GM21447 (cell line): ENCODE measurements around the gene MFN2.

Experiments
- ATAC-seq: cut with Tn5 transposase; IDR thresholded peaks from one replicate; pipeline ENCODE4 v1.9.1; 2021; ENCODE audit not compliant: unreplicated experiment

Gene MFN2

DNA sequence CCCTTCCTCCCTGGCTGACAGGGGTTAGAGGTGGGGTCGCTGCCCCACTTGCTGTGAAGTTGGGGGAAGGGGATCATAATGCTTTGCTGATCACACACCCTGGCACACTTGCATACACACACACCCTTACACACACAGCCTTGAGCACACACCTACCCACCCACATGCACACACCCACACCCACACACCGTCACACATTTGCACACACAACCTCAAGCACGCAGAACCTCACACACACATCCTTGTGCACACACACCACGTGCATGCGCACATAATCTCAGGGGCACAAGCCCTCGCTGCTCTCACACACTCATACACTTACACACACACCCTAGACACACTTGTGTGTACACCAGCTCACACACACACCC is 66.5 kb downstream of the MFN2 start:
- ATAC-seq, result no peak

DNA sequence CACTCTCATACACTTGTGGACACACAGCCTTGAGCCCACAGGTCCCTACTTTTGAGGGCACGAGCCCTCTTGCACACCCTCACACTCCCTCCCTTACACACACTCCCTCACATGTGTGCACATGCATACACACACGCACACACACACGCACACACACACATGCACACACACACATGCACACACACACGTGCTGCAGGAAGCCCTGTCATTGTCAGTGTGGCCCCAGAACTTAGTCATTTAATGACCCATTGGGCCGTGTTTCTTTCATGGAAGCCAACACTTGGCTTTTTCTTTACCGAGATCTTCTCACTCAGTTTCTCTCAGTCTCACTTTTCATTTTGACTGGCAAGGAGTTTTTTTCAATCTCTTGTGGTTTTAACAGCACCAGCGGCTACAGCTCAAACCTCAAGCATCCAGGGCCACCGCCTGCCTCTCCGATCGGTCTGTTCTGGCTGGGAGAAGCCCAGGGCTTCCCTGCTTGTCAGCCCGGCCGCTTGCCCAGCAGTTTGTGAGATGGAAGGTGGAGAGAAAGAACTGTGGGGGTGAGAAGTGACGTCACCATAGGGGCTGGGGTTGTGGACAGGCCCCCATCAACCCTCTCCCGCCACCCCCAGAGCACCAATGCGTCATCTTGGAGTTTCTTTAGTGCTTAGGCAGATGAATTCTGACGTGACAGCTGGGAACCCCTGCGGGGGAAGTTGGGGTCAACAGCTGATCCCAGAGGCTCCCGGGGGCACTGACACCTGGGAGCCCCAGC is 67.1 kb downstream of the MFN2 start:
- ATAC-seq, result peak; percentile 42

DNA sequence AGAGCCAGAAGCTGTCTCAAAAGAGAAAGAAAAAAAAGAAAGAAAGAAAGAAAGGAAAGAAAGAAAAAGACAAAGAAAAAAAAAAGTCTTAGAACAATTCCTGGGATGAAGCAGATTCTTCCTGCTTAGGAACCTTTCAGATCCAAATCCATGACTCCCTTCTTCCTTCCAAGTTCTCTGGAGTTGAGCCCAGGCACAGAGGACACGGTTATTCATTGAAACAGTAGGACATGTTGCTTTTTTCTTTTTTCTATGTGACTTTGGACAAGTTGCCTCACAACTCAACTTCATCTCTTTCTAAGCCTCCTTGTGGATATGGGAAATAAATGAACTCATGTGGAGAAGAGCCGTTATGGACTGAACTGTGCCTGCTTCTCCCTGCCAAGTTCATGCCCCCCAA is 68.1 kb downstream of the MFN2 start:
- no peak for ATAC-seq

DNA sequence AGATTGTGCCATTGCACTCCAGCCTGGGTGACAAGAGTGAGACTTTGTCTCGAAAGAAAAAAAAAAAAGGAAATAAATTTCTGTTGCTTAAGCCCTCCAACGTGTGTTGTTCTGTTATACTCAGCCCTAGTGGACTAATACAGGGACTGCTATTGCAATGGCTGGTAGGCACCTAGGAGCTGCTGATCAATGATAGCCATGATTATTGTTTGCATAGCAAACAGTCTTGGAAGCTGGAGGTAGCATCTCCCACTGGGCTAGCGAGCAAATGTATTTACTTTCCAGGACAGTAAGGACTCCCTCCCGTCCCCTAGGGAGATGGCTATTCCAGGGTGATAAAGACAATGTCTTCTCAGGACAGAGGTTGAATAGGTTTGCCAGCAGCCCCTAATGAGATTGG is 69.4 kb downstream of the MFN2 start:
- ATAC-seq, result no peak

DNA sequence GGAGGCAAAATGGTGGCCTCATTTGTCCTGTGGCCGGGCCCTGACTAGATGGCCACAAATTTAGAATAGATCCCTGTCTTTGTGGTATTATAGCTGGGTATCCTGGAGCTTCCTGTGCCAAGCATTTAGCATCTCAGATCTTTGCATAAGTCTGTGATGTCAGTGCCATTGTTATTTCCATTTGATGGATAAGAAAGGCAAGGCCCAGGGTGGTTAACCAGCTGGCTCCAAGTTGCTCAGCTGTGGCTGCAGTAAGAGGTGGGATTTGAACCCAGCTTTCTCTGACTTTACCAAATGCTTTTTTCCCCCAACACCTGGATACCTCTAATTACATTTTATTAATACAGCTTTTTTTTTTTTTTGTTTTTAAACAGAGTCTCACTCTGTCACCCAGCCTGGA is 71.1 kb downstream of the MFN2 start:
- ATAC-seq, result no peak

DNA sequence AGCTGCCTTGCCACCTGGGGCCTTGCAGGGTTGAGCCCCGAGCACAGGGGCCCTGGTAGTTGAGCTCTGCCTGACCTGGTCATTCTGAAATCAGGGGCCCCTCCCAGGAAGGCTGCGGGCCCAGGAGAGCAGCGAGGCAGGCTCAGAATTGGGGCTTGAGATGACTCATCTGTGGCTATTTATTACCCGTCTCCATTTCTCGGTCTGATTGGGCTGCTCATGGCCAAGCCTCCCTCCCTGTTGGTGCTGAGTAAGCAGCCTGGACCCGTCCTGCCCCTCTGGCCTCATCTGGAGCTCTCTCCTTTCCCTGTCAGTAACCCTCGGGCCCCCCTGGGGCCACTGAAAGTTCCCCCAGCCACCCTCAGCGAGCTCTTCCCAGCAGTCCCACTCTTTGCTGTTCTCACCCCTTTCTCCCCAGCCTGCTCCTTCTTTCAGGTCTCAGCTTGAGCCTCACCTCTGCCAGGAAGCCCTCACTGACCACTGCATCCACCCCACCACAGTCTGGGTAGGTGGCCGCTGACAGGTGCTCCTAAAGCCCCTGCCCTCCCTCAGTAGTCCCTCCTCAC is 71.8 kb downstream of the MFN2 start:
- peak; percentile 58 for ATAC-seq

DNA sequence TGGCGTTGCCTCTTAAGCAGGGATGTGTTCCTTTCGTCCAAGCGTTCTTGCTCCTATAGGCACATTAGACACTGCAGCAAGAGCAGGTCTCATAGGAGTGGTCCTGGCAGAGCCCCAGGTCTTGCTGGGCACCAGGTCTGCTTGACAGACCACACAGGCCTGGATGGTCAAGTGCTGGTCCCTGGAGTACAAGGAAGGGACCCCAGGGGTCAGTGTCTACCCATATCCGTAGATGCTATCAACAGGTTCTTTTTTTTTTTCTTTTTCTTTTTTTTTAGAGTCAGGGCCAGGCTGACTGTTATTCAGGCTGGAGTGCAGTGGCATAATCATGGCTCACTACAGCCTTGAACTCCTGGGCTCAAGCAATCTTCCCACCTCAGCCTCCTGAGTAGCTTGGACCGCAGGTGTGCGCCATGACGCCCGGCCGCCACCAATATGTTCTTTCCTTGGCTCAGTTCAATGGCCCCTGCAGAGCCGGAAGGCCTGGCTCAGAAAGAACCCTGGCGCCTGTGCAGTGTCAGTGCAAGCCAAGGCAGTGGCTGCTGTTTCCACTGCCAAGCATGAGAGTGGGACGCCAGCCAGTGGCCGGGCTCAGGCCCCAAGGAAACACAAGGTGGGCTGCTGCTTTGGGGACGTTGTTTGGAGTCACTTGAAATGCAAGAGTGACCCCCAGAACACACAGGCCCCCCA is 72.9 kb downstream of the MFN2 start:
- no peak for ATAC-seq

DNA sequence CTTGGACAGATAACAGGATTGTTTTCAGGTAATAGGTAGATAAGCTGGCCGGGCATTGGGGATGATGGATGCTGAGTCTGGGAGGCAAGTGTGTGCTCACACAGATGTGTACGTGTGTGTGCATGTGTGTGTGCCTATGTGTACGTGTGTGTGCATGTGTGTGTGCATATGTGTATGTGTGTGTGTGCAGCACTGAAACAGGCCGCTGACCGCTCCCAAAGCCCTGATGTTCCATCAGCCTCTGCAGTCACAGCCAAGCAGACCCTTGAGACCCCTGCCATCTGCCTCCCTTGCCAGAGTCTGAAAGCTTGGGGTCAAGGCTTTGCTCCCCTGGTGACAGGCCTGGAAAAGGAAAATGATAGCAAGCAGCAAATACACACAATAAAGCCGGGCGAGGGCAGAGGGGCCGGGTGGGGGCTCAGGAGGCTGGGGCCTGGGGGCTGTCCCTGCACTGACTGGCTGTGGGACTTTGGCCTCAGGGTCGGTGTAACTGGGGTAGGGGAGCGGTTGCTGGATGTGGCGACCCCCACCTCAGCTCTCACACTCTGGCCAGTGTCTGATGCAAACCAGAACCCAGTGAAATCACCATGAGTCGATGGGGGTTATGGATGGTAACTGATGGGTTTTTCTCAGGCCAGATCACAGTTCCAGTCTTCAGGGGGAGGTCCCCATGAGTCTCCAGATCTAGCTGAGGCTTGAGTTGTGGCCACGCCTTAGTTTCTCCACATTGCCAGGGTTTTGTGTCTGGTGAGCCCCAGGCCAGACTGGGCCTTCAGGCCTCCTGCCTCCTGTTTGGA is 73.7 kb downstream of the MFN2 start:
- ATAC-seq, result no peak

DNA sequence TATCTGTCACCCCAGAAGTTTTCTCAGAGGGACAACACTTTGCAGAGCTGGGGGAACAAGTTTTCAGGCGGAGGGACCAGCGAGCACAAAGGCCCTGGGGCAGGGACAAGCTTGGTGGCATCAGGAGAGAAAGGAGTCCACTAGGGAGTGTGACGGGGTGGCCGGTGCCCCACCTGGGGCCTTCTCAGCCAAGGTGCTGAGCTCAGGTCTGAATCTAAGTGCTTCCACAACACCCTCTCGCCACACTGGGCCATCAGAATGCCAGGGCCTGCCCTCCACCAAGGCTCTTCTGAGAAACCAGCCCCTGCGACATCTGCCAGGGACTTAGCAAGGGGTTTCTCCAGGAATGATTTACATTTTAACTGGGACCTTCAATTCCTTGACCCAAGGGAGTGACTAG is 75.0 kb downstream of the MFN2 start:
- no peak for ATAC-seq

DNA sequence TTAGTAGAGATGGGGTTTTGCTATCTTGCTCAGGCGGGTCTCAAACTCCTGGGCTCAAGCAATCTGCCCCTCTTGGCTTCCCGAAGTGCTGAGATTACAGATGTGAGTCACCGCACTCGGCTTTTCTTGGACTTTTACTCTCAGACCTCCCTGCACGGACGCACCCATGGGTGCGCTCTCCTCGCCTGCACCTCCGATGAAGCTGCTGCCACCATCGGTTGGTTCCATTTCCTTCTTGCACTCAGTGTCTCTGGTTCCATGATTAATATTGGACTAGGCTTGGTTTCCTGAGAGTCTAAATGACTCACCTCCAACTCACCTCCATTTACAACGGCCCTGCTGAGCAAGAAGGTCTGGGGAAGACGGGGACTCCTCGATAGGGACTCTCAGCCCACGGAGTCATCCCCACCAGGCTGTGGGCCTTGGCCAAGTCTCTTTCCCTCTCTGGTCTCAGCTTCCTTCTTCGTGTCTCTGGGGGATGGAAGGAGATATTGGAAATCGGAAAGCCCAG is 76.1 kb downstream of the MFN2 start:
- ATAC-seq, result no peak

DNA sequence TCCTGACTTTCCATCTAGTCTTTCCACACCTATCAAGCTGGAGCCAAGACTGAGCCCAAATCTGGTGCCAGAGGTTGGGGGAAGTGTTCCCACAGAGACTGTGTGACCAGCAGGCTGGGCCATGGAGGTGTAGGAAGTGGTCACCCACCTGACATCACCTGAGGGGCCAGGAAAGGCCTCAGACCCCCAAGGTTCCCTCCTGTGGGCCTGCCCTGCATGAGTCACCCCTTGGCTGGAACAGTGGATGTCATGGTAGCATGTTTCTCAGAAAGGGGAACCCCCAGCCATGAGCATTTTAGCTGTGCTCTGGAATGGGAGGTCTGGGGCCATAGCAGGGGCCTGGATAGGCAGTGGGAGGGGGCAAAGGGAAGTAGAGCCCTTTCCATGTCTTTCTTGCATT is 77.1 kb downstream of the MFN2 start:
- ATAC-seq, result no peak

DNA sequence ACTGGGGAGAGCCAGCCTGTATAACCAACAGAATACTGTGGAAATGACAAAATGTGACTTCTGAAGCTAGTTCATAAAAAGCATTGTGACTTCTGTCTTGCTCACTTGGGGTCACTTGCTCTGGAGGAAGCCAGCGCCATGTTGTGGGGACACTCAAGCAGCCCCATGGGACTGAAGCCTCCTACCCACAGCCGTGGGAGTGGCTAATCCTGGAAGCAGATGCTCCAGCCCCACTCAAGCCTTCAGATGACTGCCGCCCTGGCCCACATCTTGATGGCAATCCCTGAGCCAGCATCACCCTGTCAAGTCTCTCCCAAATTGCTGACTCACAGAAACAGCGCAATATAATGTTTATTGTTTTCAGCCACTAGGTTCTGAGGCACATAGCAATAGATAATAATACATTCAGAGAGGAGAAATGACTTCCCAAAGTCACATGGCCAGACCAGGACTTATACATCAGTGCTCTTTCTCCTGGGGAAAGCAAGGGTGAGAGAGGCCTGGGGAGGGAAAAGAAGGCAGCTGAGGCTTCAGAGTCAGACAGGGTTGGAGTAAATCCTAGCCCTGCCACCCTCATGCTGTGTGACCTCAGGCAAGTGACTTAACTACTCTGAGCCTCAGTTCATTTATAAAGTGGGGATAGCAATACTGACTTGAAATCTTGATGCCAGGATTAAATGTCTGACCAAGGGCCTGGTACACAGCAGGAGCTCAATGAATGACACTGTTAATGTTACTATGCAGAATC is 77.9 kb downstream of the MFN2 start:
- ATAC-seq, result no peak

DNA sequence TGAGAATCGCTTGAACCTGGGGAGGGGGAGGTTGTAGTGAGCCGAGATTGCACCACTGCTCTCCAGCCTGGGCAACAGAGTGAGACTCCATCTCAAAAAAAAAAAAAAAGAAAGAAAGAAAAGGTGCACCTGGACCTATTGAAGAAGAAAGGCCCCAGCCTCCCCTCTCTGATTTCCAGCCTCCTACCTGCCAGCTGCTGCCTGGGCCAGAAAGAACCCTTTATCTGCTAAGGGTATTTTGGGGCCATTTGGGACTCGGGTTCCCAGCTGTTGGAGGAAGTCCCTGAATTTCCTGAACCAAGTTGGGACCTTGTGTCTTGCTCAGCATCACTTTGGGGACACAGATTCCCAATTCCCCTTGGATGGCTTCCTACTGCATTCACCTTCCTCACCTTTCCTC is 79.0 kb downstream of the MFN2 start:
- no peak for ATAC-seq

DNA sequence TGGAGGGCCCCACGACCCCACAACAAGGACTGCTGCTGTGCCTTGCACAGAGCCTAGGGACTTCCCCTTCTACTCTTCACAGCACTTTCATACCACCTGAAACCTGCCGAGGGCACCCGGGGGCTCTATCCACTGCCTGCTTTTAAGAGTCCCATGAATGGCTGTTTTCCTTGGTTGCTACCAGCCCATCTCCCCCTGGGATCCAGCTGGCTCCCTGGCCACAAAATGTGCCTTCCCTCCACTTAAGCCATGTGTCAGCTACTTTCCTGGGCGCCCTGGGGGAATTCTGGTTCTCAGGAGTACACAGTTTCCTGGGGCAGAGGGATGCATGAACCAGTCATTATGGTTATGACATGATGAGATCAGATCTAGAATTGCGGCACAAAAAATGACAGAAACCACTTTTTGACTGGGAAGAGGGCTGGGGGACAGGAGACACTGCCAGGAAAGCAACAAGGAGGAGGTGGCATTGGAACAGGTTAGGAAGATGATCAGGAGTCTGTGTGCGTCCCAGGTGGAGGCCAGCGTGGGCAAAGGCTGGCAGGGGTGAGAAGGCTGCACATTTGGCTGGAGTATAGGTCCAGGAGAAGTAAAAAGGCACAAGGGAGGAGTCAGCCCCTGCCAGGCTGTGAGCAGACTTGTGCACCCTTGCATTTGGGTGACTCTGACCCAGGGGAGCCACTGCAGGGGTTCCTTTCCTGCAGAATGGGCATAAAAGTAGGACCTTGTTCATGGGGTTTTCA is 79.6 kb downstream of the MFN2 start:
- no peak for ATAC-seq

DNA sequence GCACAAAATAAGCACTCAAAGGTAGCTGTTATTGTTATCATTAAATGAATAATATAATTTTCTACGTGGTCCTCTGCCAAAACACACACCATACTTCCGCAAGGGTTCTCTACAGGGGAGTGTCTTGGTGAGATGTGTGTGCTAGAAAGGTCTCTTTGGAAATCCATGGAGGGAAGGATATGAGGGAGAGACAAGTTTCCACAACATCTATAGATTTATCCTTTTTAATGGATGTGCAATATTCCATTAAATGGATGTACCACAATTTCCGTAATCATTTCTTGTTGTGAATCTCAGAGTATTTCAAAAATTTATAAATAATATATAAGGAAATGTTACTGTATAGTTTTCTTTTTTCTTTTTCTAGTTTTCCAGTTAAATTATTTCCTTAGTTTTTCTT is 80.3 kb downstream of the MFN2 start:
- ATAC-seq, result no peak
